ENCODE data around the gene BSG. TPM values are rescaled to one million over a fixed set of nuclear protein-coding genes. Genes with fewer than 3 reads are reported as not detected.
A peak's percentile ranks its signal among the peaks of the same experiment; 100 is the strongest.

The BSG gene
- total and polyA plus RNA-seq, 2 of the 4 experiments (the other 2 are of a cell fraction), result 130 to 698 TPM

DNA sequence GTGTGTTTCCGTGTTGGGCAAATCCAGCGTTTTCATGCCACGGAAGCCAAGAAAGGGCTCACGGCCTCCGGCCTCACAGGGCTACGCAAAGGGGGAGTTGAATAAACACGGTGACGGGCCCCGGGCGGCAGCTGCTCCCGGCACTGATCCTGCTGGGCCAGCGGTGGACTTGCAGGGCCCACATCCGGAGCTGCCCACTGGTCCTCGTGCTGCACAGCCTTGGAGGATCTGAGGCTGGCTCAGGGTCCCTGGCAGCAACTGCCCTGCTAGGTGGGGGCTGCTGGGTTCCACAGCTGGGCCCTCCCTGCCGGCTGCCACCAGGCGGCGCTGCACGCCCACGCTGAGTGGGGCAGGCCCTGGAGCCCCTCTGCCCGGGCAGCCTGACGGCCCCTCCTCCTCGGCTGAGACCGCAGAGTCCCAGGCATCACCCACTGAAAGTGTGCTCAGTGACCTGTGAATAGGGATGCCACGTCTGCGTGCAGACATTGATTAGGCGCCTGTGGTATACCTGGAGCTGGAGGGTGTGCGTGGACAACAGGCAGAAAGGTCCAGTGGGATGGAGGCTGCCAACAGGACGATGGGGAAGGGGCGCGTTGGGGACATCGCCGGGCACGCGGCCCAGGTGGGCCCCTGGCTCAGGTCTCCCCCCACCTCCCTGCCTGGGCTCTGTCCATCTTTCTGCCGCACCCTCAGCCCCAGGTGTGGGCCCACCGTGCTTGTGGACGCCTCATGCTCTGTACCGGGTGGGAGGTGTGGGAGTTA is 12.0 kb downstream of the BSG start:
- Histone ChIP-seq H3K4me1 (ENCODE audit: control insufficient read depth, insufficient read depth, low read length) (peaks cover 7% of the 10 kb centered on the region), H4K91ac (ENCODE audit: insufficient read depth, low read depth, low read length) (no peak overlapping the region), H4K20me1 (ENCODE audit: insufficient read depth, low read length) (peaks cover 52% of the 10 kb centered on the region), H3K36me3 (ENCODE audit: control insufficient read depth, insufficient read depth, low read length) (peaks cover 22% of the 10 kb centered on the region; the same call in 1 of the 2 replicates), H2BK15ac (ENCODE audit: low read depth, low read length) (no peak overlapping the region), H3K79me1 (ENCODE audit: low read depth in 1 of 2, low read length in 2 of 2) (peaks cover 0 to 13% of the 10 kb centered on the region in 2 experiments; a peak in 1 of 4 replicates), H3K4me3 (ENCODE audit: insufficient read depth, low read depth, low read length) (no peak overlapping the region), H2AK5ac (ENCODE audit: low read depth, low read length) (no peak overlapping the region; the same call in 1 of the 2 replicates), H3K9me1 (ENCODE audit: insufficient read depth, low read length) (no peaks in the 10 kb centered on the region), H4K8ac (ENCODE audit: low read depth in 2 of 2, low read length in 2 of 2) (no peak overlapping the region), H2BK20ac (ENCODE audit: low read depth, low read length) (no peak overlapping the region), H3K27me3 (ENCODE audit: control insufficient read depth, insufficient read depth, low read length) (peaks cover 5% of the 10 kb centered on the region), H3K9ac (ENCODE audit: low read depth, low read length) (no peak overlapping the region), H3K56ac (ENCODE audit: extremely low read depth, insufficient read depth, low read length) (no peak overlapping the region), H2BK120ac (ENCODE audit: low read depth, low read length) (no peak overlapping the region), H3K23ac (ENCODE audit: low read depth, low read length) (no peak overlapping the region), H3K14ac (replicated peaks; ENCODE audit: low read depth, low read length) (no peak overlapping the region), H3K4ac (ENCODE audit: low read depth, low read length) (no peak overlapping the region), H3K4me2 (ENCODE audit: low read depth, low read length) (no peak overlapping the region), H2AFZ (replicated peaks; ENCODE audit: low read length, poor library complexity) (peak overlapping the region; percentile 78), H3K27ac (ENCODE audit: insufficient read depth, low read length) (no peak overlapping the region), H3K9me3 (ENCODE audit: control insufficient read depth, insufficient read depth, low read length) (no peaks in the 10 kb centered on the region), H2AK9ac (replicated peaks; ENCODE audit: low read depth, low read length, poor library complexity) (peak overlapping the region; percentile 85), H4K5ac (ENCODE audit: low read depth, low read length) (no peak overlapping the region), H3K18ac (ENCODE audit: low read depth, low read length) (no peak overlapping the region), H2BK5ac (ENCODE audit: low read depth, low read length, poor library complexity, severe bottlenecking) (no peak overlapping the region)
- ChIA-PET CTCF (interaction anchor here (0.6 kb wide), 2 partner anchors 16 to 71 kb away, joined by 4 read pairs; no protein-coding TSS in a partner anchor), POLR2A (ENCODE audit: unreplicated experiment) (no interaction called here)
- in situ Hi-C loops (cut with MboI; ENCODE audit: low sequenced_read_pairs), result loop anchor here (5.0 kb wide), 1 partner anchor 148 kb away; no protein-coding TSS in a partner anchor
- dilution Hi-C loops (cut with HindIII; ENCODE audit: low sequenced_read_pairs, unreplicated experiment), result no loop called here
- peak; percentile 52 for ATAC-seq (ENCODE audit: low read depth)
- TF ChIP-seq, protein P1, sequence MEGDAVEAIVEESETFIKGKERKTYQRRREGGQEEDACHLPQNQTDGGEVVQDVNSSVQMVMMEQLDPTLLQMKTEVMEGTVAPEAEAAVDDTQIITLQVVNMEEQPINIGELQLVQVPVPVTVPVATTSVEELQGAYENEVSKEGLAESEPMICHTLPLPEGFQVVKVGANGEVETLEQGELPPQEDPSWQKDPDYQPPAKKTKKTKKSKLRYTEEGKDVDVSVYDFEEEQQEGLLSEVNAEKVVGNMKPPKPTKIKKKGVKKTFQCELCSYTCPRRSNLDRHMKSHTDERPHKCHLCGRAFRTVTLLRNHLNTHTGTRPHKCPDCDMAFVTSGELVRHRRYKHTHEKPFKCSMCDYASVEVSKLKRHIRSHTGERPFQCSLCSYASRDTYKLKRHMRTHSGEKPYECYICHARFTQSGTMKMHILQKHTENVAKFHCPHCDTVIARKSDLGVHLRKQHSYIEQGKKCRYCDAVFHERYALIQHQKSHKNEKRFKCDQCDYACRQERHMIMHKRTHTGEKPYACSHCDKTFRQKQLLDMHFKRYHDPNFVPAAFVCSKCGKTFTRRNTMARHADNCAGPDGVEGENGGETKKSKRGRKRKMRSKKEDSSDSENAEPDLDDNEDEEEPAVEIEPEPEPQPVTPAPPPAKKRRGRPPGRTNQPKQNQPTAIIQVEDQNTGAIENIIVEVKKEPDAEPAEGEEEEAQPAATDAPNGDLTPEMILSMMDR (conservative IDR thresholded peaks at IDR 0.05; ENCODE audit: low read depth, low read length), result peak; percentile 85
- TF ChIP-seq SMC3 (IDR thresholded peaks at IDR 0.05; ENCODE audit: low read depth, low read length) (peak; percentile 67), RAD21 (IDR thresholded peaks at IDR 0.05; ENCODE audit: low read length) (peak; percentile 83), MAZ (IDR thresholded peaks at IDR 0.05; ENCODE audit: borderline replicate concordance, low read depth, low read length) (peak; percentile 92), FOS (IDR thresholded peaks at IDR 0.05; ENCODE audit: low read depth, low read length) (no peak)
- no TSS peak for BruUV-seq (replicated peaks)
- peak; percentile 27 for DNase-seq
- WGBS, 2 experiments (ENCODE audit: extremely low coverage in 2 of 2, insufficient read length in 1 of 2), result 29% methylated on average over 19 of the region's 38 CpGs; no CpG with 5 or more reads in 1 of the 2 experiments
- intact Hi-C loops (cut with micrococcal nuclease), result loop anchor here (1.0 to 2.0 kb wide), 2 partner anchors 78 to 150 kb away; partner anchors contain the start of gene RNF126
